HG03108 (cell line): Measurements from ENCODE around the gene CCDC197.

Source experiments
- ATAC-seq: cut with Tn5 transposase; IDR thresholded peaks from one replicate; pipeline ENCODE4 v1.9.1; 2021; ENCODE audit warnings: moderate library complexity; ENCODE audit not compliant: unreplicated experiment

CCDC197 gene

DNA sequence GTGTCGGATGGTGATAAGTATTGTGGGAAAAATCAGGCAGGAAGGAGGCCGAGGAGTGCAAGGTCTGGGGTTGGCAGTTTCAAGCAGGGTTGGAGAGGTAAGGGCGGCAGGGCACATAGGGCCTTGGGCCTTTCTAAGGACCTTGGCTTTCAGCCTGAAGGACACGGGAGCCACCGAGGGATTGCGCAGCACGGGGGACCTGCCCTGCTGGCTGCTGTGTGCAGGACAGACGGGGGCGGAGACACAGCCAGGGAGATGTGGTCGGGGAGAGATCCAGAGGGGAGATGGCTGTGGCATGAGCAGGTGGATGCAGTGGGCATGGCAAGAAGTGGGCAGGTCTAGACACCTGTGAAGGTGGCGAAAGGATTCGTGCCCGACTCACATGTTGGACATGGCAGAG, 43.7 kb downstream of the CCDC197 start:
- no peak for ATAC-seq

- no peak for ATAC-seq
Measured at GRCh38 chr14:94041551-94042346, 44.6 kb downstream of the CCDC197 start.

- ATAC-seq, result no peak
Measured at GRCh38 chr14:94042433-94043091, 45.5 kb downstream of the CCDC197 start.

GRCh38 chr14:94043111-94043755, 46.1 kb downstream of the CCDC197 start:
- no peak for ATAC-seq

DNA sequence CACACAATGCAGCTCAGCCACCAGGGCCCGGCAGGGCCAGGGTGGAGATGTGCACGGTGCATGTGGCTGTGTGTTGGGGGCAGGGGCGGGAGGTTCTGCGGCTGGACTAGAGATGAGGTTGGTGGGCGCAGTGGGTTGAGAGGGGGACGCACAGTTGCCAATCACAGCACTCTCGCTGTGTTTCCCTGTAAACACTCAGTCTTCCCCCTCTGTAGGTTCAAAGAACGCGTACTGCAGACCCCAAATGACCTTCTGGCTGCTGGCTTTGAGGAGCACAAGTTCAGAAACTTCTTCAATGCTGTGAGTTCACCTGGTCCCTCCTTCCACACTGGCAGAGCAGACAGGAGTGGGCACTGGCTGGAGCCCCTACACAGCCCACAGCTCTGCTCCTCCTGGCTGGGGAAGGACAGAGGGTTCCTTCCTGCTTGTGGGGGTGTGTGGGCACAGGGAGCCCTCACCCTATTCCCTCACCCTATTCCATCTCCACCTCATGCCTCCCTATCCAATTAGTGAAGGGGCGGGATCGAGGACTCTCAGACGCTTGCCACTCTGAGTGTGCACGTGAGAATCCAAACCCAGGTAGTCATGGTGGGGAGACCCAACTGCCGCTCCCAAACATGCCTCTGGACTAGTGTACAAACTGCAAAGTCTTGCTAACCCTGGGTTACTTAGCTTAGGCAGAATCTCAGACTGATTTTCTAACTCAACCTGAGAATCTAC, 46.8 kb downstream of the CCDC197 start:
- no peak for ATAC-seq

GRCh38 chr14:94044476-94045091, 47.5 kb downstream of the CCDC197 start:
- ATAC-seq, result no peak

DNA sequence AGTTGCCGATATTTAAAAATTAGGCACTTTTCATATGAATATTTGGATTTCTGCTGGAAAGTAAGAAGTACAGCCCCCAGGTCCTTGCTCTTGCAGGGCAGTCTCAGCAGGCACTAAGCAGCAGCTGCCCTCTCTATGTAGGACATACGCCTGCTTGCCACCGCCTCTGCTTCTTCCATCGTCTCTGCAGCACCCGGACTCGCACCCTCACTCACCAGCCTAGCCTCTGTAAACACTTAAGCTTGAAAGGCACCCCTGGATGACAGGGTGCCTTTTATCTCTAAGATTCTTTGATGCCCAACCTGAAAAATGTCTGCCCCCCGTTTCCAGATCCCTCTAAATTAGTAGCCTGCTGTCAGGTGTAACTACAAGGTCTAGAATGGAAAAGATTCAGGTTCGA, 48.0 kb downstream of the CCDC197 start:
- ATAC-seq, result no peak

GRCh38 chr14:94045563-94046345, 48.7 kb downstream of the CCDC197 start:
- ATAC-seq, result no peak

DNA sequence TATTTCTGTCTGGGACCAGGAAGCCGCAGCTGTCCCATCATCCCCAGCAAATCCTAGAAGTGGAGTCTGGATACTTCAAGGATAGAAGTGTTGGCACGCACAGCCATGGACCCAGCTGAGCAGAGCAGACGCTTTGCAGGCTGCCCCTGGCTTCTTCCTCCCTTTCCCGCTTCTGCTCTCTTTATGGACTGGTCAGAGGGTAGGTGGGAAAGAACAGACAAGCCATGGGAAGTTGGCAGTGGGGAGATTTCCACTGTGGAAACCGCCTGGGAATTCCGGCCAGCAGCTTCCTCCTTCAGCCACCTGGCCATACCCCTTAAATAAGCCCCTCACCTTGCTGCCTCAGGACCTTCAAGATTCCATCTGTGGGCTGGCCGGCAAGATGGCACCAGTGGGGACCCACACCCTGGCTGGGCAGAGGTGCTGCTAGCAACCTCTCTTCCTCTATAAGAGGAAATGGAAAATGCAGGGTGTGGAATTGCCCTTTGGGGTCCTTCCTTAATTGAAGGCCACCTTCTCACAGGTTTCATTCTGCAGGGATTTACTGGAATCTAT, 49.7 kb downstream of the CCDC197 start:
- ATAC-seq, result no peak

DNA sequence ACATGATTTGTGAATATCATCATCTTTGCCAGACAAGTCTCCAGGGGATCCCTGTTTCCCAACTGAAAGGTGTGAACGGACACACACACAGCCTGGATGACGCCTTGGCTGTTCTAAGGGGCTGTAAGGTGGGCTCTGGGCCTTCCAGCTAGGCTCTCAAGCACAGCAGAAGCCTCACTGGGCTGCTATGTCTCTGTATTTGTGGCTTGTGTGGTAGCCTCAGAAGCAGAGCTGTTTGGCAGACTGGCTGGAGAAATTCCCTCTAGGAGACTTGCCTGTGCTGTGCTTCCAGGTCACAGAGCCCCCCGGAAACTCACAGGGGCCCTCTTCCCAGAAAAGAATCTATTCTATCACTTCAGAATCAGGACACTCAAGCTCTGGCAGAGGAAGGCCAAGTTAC, 50.5 kb downstream of the CCDC197 start:
- ATAC-seq, result no peak

DNA sequence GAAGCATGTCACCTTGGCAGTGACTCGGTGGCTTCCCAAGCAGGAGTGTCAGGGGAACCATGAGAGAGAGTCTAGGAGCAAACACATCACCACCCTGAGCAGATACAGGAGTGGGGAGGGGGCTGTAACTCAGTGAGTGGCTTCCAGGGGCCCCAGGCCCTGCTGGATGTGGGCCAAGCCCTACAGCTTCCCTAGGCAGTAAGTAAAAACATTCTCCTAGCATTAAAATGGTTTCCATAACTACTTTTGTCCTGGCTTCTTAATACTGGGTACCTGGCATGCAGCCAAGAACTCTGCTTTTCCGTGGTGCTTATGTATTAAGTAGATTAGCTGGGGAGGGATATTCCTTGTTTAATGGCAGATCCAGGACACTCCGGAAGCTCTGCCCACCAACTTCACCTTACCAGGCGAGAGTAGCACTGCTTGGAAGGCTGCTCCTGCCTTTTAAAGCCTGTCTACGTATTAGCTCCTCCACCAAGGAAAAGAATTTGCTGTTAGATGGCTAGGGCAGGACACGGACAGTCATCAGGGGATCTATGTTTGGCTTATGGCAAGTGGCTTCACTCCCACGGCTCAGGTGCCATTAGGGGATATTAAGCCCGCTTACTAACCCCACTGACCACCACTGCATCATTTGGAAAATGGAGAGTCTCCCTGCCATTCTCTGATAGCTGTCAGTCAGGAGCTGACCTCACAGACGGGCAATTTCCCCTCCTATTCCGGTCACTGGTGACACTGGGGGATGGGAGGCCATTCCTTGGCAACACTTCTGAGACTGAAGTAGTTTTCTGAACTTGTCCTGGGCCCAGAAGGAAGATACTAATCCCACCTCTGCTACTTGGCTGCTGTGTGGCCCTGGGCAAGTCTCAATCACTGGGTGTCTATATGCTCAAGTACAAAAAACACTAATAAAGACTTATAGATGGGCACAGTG, 51.9 kb downstream of the CCDC197 start:
- ATAC-seq, result no peak

- no peak for ATAC-seq
Measured at GRCh38 chr14:94049625-94050023, 52.5 kb downstream of the CCDC197 start.

DNA sequence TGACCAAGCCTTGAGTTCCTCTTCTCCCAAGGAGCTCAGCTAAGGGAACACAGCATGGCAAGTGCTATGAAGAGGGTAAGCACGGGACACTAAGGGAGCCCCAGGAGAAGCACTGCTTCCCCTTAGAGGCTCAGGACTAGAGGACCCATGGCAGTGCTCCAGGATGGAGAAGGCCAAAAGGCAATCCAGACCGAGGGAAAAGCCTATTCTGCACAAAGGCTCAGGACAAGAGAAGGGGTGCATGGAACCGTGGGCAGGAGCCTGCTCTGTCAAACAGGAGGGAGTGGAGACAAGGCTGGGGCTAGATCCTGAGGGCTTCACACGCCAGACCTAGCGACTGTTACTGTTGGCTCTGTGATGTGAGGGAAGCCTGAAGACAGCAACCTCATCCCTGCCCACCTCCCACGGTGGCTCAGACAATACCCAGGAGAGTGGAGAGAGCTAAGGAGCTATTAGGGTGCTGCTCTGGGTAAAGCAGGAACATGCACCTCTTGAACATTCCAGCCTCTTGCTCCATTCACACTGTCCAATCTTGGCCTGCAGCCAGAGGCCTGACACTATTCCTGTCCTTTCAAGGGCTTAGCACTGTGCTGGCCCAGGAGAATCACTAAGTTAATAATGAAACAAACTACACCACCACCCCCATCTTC, 53.3 kb downstream of the CCDC197 start:
- no peak for ATAC-seq

DNA sequence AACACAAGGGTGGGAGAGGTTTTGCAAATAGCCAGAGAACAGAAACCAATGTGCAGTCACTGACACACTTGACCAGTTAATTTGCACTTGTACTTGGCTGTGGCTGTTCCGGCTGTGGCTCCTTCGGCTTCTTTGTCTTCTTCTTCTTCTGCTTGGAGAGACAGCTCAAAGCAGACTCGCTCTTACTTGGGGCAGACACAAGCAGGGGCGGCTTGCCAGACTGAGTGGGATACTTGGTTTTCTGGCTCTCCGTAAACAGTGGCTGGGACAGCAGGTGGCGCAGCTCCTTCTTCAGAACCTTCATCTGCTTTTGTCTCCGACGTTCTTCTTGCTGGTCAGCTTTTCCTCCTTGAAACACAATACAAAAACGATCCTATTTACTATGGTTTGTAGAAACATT, 54.0 kb downstream of the CCDC197 start:
- no peak for ATAC-seq

DNA sequence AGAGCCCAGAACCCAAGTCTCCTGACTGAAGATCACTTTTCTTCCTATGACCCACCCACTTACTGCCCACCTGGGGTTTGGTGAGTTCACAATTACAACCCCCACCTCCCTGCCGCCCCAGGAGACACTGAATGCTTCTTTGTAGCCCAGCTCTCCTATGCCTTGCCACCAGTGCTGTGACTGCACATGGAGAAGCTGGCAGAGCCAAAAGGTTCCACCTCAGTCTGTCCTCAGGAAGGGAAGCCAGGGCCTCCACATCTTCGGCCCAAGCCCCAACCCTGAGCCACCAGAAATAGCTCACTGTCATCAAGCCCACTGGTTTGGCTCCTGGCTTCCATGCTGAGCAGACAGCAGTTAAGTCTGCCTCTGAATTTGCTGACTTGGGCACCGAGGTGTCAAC, 54.7 kb downstream of the CCDC197 start:
- no peak for ATAC-seq

DNA sequence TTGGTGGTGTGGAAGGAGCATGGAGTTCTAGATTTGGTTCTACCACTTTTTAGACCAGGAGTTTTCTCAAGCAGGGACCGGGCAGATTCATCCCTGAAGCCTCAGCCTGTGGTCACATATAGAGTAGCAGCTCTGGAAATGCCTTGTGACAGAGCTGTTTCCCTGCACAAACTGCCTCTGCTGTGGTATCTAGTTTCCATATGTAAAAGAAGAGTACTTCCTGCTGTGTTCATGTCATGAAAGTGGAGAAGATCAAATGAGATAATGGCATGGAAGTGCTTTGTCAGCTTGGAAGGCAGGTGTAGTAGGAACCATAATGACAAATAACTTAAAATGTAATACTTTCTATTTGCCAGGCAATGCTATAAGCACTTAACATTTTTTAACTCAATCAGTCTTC, 55.1 kb downstream of the CCDC197 start:
- ATAC-seq, result no peak

DNA sequence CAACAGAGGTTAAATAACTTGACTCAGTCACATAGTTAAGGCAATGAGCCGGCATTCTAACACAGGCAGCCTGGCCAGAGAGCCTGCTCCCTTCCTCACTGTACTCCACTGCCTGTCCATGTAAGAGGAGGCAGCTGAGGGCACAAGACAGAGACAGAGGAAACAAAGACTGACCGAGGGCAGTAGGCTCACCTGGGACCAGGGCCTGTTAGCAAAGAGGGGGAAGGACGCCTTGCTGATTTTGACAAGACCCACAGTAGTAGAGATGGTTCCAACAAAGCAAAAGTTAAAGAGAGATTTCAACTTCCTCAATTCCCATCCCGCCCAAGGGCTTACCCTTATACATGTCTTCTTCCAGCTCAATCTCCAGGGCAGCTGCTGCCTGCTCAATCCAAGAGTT, 55.6 kb downstream of the CCDC197 start:
- ATAC-seq, result no peak

DNA sequence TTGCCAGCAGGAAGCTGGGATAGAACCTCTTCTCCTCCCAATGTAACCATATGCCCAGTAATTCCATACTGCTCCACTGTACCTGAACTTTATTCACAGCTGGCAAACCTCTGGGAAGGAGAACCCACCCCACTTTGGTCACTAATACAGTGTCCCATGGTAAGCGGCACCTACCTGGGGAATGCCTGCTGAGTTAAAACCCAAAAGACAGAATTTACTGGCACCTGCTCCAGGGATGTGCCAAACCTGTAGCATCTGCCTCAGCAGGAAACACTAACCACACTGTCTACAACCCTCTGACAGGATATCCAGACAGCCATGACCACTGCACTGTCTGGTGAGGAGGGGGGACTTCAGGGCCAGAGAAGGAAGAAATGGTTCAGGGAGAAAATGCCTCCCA, 57.3 kb downstream of the CCDC197 start:
- ATAC-seq, result no peak
